PFSK-1 (cell line): ENCODE data around the gene AUTS2.

Source experiments
- FOXP2 ChIP-seq: optimal IDR thresholded peaks from 2 replicates; pipeline ENCODE3; 2011; ENCODE audit warnings: borderline replicate concordance, control low read depth, inconsistent platforms; ENCODE audit not compliant: insufficient read depth; ENCODE audit errors: extremely low read length, extremely low read depth
- POLR2AphosphoS5 ChIP-seq: IDR thresholded peaks from 2 replicates; pipeline ENCODE4 v1.6.1; 2012; ENCODE audit warnings: low read depth, mild to moderate bottlenecking, control low read depth, low read length, moderate library complexity
- REST ChIP-seq, 2 experiments: IDR thresholded peaks; 2 replicates each; pipeline versions ENCODE4 v1.6.1 to v1.8.0; 2011 to 2012; ENCODE audit warnings: low read depth in 2 of 2, low read length in 2 of 2, control low read depth in 1 of 2, inconsistent platforms in 1 of 2, mild to moderate bottlenecking in 1 of 2, moderate library complexity in 1 of 2; ENCODE audit not compliant: insufficient read depth in 1 of 2
- SIN3A ChIP-seq: IDR thresholded peaks from 2 replicates; pipeline ENCODE4 v1.6.1; 2012; ENCODE audit warnings: mild to moderate bottlenecking, low read length, moderate library complexity, borderline replicate concordance; ENCODE audit not compliant: insufficient read depth
- TAF1 ChIP-seq: IDR thresholded peaks from 2 replicates; pipeline ENCODE4 v1.6.1; 2012; ENCODE audit warnings: low read length, control low read depth, borderline replicate concordance; ENCODE audit not compliant: insufficient read depth

GRCh38 chr7:70005480-70005879, 407.2 kb downstream of the AUTS2 start:
- no peak for TF ChIP-seq REST (IDR thresholded peaks at IDR 0.05; ENCODE audit: insufficient read depth in 1 of 2, low read depth in 2 of 2, low read length in 2 of 2)
- no peak for TF ChIP-seq POLR2AphosphoS5
- TF ChIP-seq TAF1, result no peak
- no peak for TF ChIP-seq FOXP2
- no peak for TF ChIP-seq SIN3A
